OCI-LY7 (cell line): ENCODE measurements around the gene UBE2Q1. TPM values are rescaled to one million over a fixed set of nuclear protein-coding genes. Genes with fewer than 3 reads are reported as not detected.

Experiments used
- BruUV-seq: library from RNA; stranded (reverse); fragments of 400-500 nt; replicated peaks from 2 replicates; lab custom pipeline; 2021; lab: Mats Ljungman, UMichigan
- CTCF ChIA-PET: fragments of 300-600 bp; sonication (Branson Sonifier 250); formaldehyde crosslinking; loops from one replicate; lab custom pipeline; 2022; ENCODE audit warnings: antibody characterized with exemption; ENCODE audit not compliant: unreplicated experiment; lab: Charles Lee
- POLR2A ChIA-PET: fragments of 300-600 bp; sonication (Branson Sonifier 250); formaldehyde crosslinking; loops from one replicate; lab custom pipeline; 2022; ENCODE audit warnings: antibody characterized with exemption; lab: Charles Lee
- DNase-seq: peaks from one replicate; pipeline ENCODE4 v3.0.0-alpha.2; 2015; ENCODE audit warnings: low spot score
- H2AFZ ChIP-seq: fragments of 200-600 bp; sonication (generic), shearing (Covaris generic); 2 replicates; pipeline ENCODE4 v1.6.1; 2014; ENCODE audit warnings: mild to moderate bottlenecking, antibody characterized with exemption, low read length, moderate library complexity
- H3K27ac ChIP-seq: fragments of 200-600 bp; sonication (generic); 2 replicates; pipeline ENCODE4 v1.5.1; 2014; ENCODE audit warnings: mixed run types, low read depth, mild to moderate bottlenecking, moderate library complexity, low read length, inconsistent platforms; ENCODE audit not compliant: poor library complexity, severe bottlenecking
- H3K36me3 ChIP-seq: fragments of 200-600 bp; sonication (generic); 2 replicates; pipeline ENCODE4 v1.6.1; 2014; ENCODE audit warnings: mild to moderate bottlenecking, antibody characterized with exemption, low read length, moderate library complexity, mixed read lengths; ENCODE audit not compliant: insufficient read depth
- H3K4me1 ChIP-seq: fragments of 200-600 bp; sonication (generic); 2 replicates; pipeline ENCODE4 v1.5.1; 2014; ENCODE audit warnings: mild to moderate bottlenecking, low read length; ENCODE audit not compliant: insufficient read depth, poor library complexity, severe bottlenecking
- H3K4me2 ChIP-seq: fragments of 200-600 bp; sonication (generic); 2 replicates; pipeline ENCODE4 v1.6.1; 2014; ENCODE audit warnings: mild to moderate bottlenecking, low read length
- H3K4me3 ChIP-seq: fragments of 200-600 bp; sonication (generic); 2 replicates; pipeline ENCODE4 v1.5.1; 2014; ENCODE audit warnings: mild to moderate bottlenecking, low read depth, low read length; ENCODE audit not compliant: poor library complexity, severe bottlenecking
- H3K79me2 ChIP-seq: fragments of 200-600 bp; sonication (generic); 2 replicates; pipeline ENCODE4 v1.6.1; 2016; ENCODE audit warnings: low read depth, mild to moderate bottlenecking, low read length, moderate library complexity, mixed read lengths; ENCODE audit not compliant: insufficient read depth
- H3K9me2 ChIP-seq: fragments of 200-600 bp; sonication (generic); 2 replicates; pipeline ENCODE4 v1.6.1; 2016; ENCODE audit warnings: mild to moderate bottlenecking, low read length, mixed read lengths; ENCODE audit not compliant: insufficient read depth
- H3K9me3 ChIP-seq: fragments of 200-600 bp; sonication (generic); 2 replicates; pipeline ENCODE4 v1.6.1; 2014; ENCODE audit warnings: mild to moderate bottlenecking, mixed run types, low read length, mixed read lengths
- H4K20me1 ChIP-seq: fragments of 200-600 bp; sonication (generic); 2 replicates; pipeline ENCODE4 v1.6.1; 2014; ENCODE audit warnings: mild to moderate bottlenecking, antibody characterized with exemption, low read length, moderate library complexity, mixed read lengths; ENCODE audit not compliant: insufficient read depth
- CTCF ChIP-seq: fragments of 200-600 bp; sonication (generic); conservative IDR thresholded peaks from 2 replicates; pipeline ENCODE4 v1.5.1; 2014; ENCODE audit warnings: mild to moderate bottlenecking, antibody characterized with exemption, low read length, moderate library complexity, mixed read lengths
- EZH2phosphoT487 ChIP-seq: fragments of 200-600 bp; sonication (generic); IDR thresholded peaks from 2 replicates; pipeline ENCODE4 v1.6.1; 2018; ENCODE audit warnings: low read depth, borderline replicate concordance, mild to moderate bottlenecking, mixed run types, antibody characterized with exemption, low read length, moderate library complexity, mixed read lengths
- intact Hi-C: fragments of 100-400 bp; cut with micrococcal nuclease; formaldehyde crosslinking; loops from one replicate; pipeline ENCODE4 v1.10.0; 2022; ENCODE audit not compliant: unreplicated experiment
- total RNA-seq, 2 experiments: library from RNA; depleted of rRNA in 1 of 2; stranded (reverse); fragments of >200 nt in 1 of 2; shearing (Covaris generic) in 1 of 2; gene quantifications; 2 replicates each; pipeline ENCODE4 v1.2.3, GENCODE V29; 2014 to 2022

Gene UBE2Q1
- total RNA-seq, 2 experiments from 2014 or later: 34.6 to 84.5 TPM

GRCh38 chr1:154559466-154560044 is 1.1 kb upstream of the UBE2Q1 start:
- Histone ChIP-seq H3K9me2 (no peaks in the 10 kb centered on the region), H3K4me1 (peaks cover 22% of the 10 kb centered on the region), H3K79me2 (peaks cover 27% of the 10 kb centered on the region), H4K20me1 (peaks cover 15% of the 10 kb centered on the region; the same call in 1 of the 2 replicates), H3K4me3 (peak overlapping the region; percentile 69), H3K27ac (peak overlapping the region; percentile 63), H2AFZ (peak overlapping the region; percentile 69; the same call in 1 of the 2 replicates), H3K36me3 (peaks cover 20% of the 10 kb centered on the region), H3K4me2 (peak overlapping the region; percentile 90), H3K9me3 (no peaks in the 10 kb centered on the region)
- intact Hi-C loops: loop anchor here (1.0 to 5.0 kb wide), 9 partner anchors 49 to 524 kb away; partner anchors contain the start of genes ADAR, PMVK and UBAP2L
- ChIA-PET CTCF (interaction anchor here (0.6 to 1.6 kb wide), 6 partner anchors 13 to 306 kb away, joined by 3 to 4 read pairs (median 3); no protein-coding TSS in a partner anchor), POLR2A (interaction anchor here (0.5 to 2.3 kb wide), 5 partner anchors 14 to 485 kb away, joined by 3 to 8 read pairs (median 4); no protein-coding TSS in a partner anchor)
- TF ChIP-seq EZH2phosphoT487: no peak
- TF ChIP-seq CTCF: peak; percentile 98
- BruUV-seq: no TSS peak
- peak; percentile 92 for DNase-seq

- Histone ChIP-seq H3K4me3 (peak overlapping the region; percentile 96), H3K9me3 (no peaks in the 10 kb centered on the region), H3K4me1 (peaks cover 22% of the 10 kb centered on the region), H3K9me2 (no peaks in the 10 kb centered on the region), H3K27ac (peak overlapping the region; percentile 63), H2AFZ (peak overlapping the region; percentile 69; the same call in 1 of the 2 replicates), H4K20me1 (peaks cover 15% of the 10 kb centered on the region; the same call in 1 of the 2 replicates), H3K36me3 (peaks cover 27% of the 10 kb centered on the region), H3K79me2 (peaks cover 27% of the 10 kb centered on the region), H3K4me2 (peak overlapping the region; percentile 90)
- CTCF ChIA-PET: interaction anchor here (0.6 to 1.6 kb wide), 2 partner anchors 12 to 40 kb away, joined by 3 to 4 read pairs; no protein-coding TSS in a partner anchor
- TF ChIP-seq CTCF: no peak
- TF ChIP-seq EZH2phosphoT487: no peak
- peak; percentile 99 for DNase-seq
- TSS peak; percentile 93 for BruUV-seq
- POLR2A ChIA-PET: interaction anchor here (0.6 to 2.3 kb wide), 3 partner anchors 15 to 423 kb away, joined by 4 to 8 read pairs (median 4); no protein-coding TSS in a partner anchor
- intact Hi-C loops: loop anchor here (1.0 to 5.0 kb wide), 9 partner anchors 50 to 524 kb away; partner anchors contain the start of genes ADAR, PMVK and UBAP2L
Measured at GRCh38 chr1:154558720-154559465, 431 bp upstream of the UBE2Q1 start.
